SK-N-DZ (cell line): Measurements from ENCODE around the gene B4GALNT2.
A peak's percentile ranks its signal among the peaks of the same experiment; 100 is the strongest.
"Not testable (repeated sequence)": the region's sequence is repeated elsewhere in the genome, so short reads cannot be mapped to it uniquely, and the experiment has no call there.

Source experiments
- DNase-seq: peaks from one replicate; pipeline ENCODE4 v3.0.0-alpha.2; 2015; ENCODE audit warnings: low spot score

Gene B4GALNT2

DNA sequence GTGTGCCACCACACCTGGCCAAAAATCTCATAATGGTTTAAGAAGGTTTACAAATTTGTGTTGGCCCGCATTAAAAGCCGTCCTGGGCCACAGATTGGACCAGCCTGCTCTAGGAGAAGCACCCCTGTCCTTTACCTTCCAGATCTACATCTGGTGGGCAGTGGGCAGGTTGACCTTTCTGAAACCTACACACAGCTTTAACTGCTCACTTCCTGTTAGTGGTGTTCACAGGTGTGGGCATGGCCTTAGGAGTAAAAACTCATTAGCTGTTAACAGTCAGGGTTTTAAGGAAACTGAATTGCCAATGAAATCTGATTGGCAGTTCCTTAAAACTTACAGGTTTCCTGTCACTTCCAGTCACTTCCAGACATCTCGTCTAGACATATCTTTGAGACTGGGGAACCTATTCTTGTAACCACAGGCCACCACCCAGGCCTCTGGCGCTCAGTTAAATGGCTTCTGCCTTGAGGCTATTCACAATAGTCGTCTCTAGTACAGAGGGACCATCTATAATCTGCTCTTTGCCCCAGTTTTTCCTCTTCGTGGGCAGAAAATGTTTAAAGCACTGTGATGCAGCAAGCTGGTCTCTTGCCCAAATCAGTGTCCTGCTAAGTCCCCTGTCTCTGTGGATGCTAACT lies 48.5 kb downstream of the B4GALNT2 start:
- DNase-seq = no peak

DNA sequence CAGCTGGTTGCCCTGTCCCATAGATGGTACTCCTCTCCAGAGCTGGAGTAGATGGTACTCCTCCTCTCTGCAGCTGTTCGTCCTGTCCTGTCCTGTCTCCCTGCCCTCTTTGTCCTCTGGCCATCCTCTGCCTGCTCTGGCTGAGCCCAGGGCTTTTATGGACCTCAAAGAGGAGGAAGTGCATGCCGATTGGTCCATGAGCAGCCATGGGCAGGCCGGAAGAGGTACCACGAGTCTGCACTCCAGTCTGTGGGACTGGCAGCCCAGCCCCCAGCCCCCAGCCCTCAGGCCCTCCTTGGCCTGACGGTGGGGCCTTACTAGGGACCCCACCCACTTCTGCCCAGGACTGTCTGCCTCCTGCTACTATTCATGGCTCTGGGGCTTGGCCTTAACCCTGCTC lies 50.8 kb downstream of the B4GALNT2 start:
- no peak for DNase-seq

DNA sequence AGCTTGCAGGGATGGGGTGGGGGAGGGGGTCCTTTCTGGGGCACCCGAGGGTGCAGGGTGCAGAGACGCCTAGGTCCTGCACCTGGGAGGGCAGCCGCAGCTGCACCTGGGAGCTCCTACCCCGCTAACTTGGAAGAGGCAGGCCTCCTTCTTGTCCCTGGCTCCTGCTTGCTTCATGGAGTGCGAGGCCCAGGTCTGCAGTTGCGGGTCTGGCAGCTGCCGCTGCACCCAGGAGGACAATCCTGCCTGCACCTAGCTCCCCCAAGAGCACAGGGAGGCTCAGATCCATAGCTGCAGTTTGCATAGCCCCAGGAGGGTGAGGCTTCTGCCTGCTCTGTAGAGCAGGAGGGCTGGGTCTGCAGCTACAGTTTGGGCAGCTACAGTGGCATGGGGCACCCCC lies 51.2 kb downstream of the B4GALNT2 start:
- no peak for DNase-seq

DNA sequence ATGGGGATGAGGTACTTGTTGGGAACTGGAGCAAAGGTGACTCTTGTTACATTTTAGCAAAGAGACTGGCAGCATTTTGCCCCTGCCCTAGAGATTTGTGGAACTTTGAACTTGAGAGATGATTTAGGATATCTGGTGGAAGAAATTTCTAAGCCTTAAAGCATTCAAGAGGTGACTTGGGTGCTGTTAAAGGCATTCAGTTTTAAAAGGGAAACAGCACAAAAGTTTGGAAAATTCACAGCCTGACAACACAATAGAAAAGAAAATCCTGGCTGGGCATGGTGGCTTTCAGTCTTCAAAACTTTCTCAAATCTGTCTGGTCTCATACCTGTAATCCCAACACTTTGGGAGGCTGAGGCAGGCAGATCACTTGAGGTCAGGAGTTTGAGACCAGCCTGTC lies 52.0 kb downstream of the B4GALNT2 start:
- not testable (repeated sequence) for DNase-seq

DNA sequence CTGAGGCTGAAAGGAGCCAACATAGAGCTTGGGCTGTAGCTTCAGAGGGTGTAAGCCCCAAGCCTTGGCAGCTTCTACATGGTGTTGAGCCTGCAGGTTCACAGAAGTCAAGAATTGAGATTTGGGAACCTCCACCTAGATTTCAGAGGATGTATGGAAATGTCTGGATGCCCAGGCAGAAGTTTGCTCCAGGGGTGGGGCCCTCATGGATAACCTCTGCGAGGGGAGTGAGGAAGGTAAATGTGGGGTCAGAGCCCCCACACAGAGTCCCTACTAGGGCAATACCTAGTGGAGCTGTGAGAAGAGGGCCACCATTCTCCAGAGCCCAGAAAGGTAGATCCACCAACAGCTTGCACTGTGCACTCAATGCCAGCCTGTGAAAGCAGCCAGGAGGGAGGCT lies 52.8 kb downstream of the B4GALNT2 start:
- DNase-seq = not testable (repeated sequence)

DNA sequence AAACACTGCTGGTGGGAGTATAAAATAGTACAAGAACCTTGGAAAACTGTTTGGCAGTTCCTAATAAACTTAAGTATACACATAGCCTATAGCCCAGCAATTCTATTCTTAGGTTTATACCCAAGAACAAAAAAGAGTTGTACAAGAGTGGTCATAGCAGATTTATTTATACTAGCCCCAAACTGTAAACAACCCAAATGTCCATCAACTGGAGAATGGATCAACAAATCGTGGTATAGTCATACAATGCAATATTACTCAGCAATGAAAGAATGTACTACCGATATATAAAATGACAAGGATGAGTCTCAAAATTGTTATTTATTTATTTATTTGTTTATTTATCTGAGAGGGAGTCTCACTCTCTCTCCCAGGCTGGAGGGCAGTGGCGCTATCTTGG lies 54.7 kb downstream of the B4GALNT2 start:
- no peak for DNase-seq

DNA sequence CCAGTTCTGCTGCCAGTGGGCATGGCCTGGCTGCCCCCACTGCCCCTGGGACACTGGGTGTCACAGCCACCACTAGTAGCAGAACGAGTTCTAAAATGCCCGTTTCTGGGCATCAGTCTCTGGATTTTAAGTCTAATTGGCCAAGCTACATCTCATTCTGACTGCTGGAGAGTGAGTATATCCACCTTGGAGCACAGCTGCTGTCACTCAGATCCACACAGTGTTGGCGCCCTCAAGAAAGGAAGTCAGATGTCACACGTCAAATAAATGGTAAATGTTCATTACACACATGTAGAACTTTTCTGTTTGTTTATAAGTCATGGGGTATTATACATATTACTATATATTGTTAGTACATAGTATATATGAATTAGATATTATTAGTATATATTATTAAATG lies 58.4 kb downstream of the B4GALNT2 start:
- no peak for DNase-seq

DNA sequence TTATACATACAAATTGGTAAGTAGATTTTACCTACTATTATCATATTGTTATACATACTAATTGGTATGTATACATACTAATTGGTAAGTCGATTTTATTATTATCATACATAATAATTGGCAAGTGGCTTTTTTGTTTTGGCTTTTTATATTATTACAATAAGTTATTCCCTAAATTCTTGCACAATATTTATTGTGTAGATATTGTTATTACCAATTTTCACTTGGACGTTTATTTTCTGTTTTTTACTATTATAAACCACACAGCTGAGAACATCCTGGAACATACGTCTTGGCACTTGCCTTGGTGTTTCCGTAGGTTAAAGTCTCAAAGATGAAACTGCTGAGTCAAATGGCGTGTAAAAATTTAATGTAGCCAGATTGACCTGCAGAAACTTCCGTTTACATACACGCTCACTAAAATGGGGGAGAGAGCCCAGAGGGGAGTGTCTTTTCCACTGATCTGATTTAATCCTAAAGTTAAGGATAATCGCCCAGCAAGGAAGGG lies 58.9 kb downstream of the B4GALNT2 start:
- DNase-seq = no peak

DNA sequence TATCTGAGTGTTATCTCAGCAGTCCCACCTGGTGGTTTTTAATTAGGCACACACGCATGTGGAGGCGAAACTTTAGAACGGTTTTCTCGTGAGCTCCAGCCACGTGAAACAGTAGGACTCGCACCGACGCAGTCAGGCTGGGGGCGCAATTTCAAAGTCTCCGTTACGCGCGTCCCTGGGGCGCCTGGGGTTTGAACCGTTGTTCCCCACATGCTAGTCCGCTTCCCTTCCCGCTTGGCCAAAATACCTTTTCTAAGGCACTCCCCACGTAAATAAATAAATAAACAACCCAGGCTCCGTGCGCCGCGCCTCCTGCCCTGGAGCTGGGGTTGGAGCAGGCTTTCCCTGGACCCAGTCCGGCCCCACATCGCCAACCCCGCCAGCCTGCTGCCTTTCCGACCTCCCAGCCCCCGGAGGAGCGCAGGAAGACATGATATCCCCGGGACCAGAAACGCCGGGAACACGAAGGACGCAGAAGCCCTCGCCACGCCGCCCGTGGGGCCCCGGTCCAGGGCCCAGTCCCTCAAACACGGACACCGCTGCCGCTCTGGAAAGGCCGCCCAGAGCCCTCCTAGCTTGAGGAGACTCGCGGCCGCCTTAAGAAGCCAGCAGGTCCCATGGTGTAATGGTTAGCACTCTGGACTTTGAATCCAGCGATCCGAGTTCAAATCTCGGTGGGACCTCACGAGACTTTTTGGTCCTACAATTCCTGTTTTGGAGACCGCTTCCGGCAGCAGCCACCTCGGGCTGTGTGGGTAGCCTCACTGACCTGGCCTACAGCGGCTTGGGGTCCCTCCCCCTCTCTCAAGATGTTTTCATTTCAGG lies 59.6 kb downstream of the B4GALNT2 start:
- peak; percentile 92 for DNase-seq

DNA sequence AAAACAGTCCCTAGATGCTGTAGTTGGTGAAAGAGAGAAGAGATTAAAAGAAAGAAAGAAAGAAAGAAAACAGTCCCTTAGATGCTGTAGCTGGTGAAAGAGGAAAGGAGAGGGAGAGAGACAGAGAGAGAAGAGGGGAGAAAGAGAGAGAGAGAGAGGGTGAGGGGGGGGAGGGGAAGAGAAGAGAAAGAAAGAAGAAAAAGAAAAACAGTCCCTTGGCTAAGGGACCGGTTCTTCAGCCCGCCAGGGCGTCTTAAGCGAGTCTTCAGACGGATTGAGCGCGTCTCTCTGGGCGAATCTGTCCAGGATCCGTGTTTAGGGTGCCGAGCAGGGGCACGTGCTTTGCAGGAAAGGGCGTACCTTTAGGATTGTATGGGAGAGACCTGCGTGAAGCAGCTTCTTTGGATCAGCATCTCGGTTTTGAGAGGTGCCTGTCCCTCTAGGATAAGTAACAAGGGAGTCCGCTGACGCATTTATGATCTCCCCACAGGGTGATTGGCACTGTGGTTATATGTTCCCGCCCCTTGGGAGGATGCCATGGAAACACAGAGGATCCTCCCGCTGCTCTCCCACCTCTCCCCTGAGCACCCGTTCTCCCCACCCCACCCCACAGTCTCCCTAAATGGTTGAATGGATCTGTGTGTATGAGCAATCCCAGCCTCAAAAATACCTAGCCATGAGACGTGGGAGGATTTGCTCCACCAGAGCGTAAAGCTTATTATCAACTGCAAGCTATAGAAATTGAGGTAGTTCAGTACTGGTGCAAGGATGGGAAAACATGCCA lies 61.1 kb downstream of the B4GALNT2 start:
- DNase-seq = peak; percentile 41

DNA sequence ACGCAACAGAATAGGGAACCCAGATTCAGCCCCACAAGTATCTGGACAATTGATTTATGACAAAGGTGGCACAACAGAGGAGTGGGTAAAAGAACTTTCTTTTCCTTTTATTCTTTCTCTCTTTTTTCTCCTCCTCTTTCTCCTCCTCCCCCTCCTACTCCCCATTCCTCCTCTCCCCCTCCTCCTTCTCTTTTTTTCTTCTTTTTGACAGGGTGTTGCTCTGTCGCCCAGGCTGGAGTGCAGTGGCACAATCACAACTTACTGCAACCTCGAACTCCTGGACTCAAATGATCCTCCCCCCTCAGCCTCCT lies 61.7 kb downstream of the B4GALNT2 start:
- no peak for DNase-seq

DNA sequence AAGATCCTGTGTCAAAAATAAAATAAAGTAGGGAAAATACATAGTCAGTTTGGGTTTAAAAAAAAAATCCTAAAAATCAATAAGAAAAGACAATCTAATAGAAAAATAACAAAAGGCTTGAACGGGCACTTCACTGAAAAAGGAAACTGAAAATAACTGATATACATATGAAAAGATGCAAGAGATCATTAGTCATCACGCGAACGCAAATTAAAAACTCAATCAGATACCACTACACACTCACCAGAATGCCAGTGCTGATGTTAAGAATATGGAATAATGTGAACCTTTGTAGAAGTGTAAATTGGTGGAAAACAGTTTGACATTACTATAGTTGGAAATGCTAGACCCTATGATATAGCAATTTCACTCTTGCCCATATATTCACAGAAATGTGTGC lies 63.2 kb downstream of the B4GALNT2 start:
- DNase-seq = no peak

DNA sequence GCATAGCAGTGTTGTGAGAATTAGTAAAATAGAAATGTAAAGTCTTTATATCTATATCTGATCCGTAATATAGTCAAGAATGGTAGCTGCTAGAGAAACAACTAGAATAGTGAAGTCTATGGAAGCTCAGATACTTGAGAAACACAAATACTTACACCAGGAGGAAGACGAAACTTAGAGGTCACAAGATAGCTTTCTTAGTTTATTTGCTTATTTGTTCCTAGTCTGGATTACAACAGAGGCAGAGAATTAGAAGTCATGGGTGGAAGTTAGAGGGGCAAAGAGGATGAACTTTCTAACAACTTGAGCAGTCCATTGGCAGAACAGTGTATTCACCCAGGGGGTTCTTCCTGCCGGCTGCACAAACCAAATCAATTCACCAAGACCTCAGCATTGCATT lies 64.0 kb downstream of the B4GALNT2 start:
- no peak for DNase-seq

DNA sequence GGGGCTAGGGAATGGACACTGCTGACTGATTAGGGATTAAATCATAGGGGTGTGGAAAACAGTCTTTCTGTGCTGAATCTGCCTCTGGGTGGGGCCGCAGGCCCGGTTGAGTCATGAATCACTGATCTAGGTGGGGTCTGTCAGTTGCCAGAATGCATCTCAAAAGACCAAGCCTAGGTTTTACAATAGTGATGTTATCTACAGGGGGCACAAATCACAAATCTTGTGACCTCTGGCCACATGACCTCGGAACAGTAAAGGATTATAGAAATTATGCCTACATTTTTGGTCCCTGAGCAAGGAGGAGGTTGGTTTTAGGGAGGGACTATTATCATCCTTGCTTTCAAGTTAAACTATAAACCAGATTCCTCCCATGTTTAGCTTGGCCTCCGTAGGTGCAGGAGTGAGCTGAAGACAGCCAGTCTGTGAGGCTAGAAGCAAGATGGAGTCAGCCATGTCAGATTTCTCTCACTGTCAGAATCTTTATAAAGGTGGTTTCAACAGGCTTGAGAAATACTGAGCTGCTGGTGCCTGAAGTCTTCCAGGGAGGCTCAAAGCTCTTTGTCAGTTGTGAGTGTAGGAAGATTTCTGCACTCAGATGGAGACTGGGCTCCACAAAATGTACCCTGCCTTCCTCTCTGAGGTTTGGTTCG lies 64.9 kb downstream of the B4GALNT2 start:
- DNase-seq = no peak

DNA sequence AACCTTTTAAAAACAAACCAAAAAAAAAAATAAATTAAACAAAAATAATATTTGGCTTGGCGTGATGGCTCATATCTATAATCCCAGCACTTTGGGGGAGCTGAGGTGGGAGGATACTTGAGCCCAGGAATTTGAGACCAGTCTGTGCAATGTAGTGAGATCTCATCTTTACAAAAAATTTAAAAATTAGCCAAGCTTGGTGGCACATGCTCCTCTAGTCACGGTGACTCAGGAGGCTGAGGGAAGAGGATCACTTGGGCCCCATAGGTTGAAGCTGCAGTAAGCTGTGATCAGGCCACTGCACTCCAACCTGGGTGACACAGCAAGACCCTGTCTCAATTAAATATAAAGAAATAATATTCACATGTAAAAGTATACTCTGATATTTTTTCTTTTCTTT lies 65.6 kb downstream of the B4GALNT2 start:
- DNase-seq = no peak

DNA sequence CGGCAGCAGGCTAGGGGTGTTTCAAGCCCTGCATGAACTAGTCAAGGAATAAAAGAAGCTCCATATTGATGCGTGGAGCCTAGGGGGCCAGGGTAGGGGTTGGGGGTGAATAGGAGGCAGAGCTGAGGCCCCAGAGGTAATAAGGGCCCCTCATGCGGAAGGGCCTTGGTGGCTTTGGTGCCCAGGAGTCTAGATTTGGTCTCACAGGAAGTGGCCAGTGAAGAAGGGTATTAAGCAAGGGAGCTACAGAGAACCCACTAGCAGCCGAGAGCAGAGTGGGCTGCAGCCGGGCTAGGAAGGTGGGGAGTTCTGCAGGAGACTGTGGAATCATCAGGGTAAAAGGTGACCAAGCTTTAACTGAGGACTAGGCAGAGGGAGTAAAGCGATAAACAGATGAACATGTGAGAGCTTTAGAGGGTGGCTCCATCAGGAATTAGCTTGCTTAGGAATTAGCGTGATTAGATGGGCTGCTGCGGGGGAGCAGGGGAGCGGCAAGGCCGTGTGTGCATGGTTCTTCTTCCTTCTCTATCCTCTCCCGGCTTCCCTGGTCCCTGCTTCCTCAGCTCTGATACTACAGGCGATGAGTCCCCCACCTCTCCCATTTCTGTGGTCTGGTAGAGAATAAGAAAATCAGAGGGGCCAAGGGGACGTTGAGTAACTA lies 68.0 kb downstream of the B4GALNT2 start:
- DNase-seq = no peak

DNA sequence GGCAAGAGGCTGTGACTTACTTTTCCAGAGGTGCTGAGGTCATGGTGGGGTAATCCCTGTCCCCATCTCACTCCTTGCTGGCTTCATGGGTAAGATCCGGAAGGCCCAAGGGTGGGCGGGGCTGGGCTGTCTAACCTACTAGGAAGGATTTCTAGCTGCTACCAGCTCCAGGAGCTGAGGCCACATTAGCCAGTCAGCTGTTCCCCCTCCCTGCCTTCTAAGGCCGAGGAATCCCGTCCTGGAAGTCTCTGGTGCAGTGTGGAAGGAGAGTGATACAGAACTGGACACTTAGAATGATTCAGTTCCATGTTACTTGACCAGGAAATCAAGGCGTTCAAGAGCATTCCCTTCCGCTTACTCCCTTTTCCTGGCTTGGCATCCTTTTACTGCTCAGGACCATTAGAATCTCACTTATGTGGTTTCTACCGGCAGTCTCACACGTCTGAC lies 68.9 kb downstream of the B4GALNT2 start:
- no peak for DNase-seq

DNA sequence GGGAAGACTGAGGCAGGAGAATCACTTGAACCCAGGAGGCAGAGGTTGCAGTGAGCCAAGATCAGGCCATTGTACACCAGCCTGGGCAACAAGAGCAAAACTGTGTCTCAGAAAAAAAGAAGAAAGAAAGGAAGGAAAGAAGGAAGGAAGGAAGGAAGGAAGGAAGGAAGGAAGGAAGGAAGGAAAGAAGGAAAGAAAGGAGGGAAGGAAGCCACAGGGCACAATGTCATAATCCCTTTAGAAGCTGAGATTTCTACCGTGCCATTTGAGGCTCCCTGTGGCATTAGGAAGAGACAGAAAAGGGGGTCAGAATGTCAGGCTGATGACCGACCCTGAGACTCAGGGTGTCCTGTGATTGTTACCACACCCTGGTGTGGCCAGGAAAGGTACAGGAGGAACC lies 71.2 kb downstream of the B4GALNT2 start:
- no peak for DNase-seq

DNA sequence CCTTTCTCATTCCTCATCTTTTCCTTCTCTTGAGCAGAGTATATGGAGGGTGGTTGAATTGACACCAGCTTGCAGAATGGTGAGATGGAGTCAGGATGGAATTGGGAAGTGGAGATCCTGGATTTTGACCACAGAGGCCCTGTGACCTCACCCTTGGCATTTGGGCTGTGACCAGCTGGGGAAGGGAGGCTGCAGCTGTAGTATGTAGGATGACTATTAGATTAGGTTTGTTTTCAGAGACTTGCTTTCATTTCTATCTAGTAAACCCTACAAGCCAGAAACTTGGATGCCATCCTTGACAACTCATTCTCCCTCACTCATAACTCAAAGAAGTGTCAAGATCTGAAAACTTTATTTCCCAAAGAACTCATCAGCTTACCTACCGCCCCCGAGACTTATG lies 71.9 kb downstream of the B4GALNT2 start:
- DNase-seq = no peak

DNA sequence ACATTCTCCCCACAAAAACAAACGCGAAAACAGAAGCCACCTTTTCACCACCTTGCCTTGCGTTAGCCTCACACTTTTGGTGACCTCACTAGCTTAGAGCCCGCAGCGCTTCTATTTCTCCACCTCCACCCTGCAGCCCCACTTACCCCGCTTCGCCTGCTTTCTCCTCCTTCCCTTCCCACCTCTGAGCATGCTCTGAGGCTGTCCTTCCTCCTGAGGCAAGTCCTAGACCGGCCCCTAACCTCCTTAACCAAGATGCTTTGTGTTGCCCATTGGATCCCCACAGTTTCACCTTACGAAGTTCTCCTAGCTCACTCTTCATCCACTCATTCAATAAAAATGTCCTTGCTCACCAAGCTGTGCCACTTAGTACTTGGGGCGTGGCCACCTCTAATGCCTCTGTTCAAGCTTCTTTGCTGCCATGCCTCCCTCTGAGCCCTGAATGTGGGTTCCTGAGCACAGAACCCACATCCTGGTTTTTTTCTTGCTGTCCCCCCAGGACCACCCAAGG lies 76.5 kb downstream of the B4GALNT2 start:
- no peak for DNase-seq
